GM21529 (cell line): Measurements from ENCODE around the gene BBS9.

Experiments
- ATAC-seq: cut with Tn5 transposase; IDR thresholded peaks from one replicate; pipeline ENCODE4 v1.9.1; 2021; ENCODE audit not compliant: unreplicated experiment

BBS9 gene

GRCh38 chr7:33118383-33118782 lies 11.0 kb upstream of the BBS9 start:
- no peak for ATAC-seq

GRCh38 chr7:33127085-33127484 lies 2.3 kb upstream of the BBS9 start:
- ATAC-seq: no peak

DNA sequence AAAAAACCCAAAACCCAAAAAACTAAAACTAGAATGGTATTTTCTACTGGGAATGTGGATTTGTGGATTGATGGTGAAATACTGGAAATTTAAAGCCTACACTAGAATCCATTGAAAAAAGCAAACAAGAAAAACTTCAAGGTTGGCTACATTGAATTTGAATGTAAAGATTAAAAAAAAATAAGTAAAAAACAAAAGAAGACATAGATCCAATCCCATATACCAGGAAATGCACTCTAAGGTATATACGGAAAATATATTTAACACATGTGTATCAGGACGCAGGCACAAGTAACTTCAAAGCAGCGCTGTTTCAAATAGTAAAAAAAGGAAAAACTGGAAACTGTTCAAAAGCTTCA lies 754 bp upstream of the BBS9 start:
- ATAC-seq: no peak

DNA sequence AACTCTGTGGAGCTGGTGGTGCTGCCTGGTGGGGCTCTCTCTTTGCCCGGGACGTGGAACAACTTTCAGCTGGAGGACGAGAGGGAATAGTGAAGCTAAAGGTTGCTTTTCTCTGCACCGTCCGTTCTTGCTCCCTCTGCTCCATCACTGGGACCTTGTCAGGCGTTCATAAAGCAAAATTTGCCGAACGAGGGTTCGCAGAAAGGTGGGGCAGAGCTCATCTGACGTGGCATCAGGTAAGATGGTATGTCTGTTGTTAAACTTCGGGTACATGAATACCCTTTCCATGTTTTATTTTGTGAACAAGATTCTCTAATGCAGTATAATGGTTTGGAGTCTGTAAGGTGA lies 416 bp downstream of the BBS9 start:
- no peak for ATAC-seq

DNA sequence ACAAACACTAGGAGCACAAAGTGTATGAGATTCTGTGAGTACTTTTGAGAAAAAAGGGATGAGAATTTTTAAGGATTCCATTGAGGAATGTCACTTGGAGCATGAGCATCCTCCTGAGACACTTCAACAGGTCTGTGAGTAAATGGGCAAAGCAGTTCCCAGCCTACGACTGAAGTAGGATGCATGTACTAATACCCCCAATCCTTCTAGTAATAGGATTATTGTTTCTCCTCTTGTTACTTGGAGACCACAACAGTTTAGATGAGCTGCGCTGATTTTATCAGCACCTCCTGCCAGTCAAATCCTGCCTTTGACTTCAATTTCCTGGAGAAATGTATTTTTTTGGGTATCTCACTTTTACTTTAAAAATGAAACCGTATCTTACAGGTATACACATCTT lies 820 bp downstream of the BBS9 start:
- ATAC-seq: no peak

GRCh38 chr7:33137103-33137502 lies 7.7 kb downstream of the BBS9 start:
- ATAC-seq: no peak

DNA sequence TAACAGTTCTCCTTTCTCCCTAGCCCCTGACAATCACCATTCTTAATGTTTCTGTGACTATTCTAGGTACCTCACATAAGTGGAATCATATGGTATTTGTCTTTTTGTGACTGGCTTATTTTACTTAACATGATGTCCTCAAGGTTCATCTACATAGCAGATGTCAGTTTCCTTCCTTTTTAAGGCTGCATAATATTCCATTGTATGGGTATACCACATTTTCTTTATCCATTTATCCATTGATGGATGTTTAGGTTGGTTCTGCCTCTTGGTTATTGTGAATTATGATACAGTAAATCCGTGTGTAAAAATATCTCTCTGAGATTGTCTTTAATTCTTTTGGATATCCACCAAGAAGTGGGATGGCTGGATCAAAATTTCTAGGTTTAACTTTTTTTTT lies 13.2 kb downstream of the BBS9 start:
- no peak for ATAC-seq

DNA sequence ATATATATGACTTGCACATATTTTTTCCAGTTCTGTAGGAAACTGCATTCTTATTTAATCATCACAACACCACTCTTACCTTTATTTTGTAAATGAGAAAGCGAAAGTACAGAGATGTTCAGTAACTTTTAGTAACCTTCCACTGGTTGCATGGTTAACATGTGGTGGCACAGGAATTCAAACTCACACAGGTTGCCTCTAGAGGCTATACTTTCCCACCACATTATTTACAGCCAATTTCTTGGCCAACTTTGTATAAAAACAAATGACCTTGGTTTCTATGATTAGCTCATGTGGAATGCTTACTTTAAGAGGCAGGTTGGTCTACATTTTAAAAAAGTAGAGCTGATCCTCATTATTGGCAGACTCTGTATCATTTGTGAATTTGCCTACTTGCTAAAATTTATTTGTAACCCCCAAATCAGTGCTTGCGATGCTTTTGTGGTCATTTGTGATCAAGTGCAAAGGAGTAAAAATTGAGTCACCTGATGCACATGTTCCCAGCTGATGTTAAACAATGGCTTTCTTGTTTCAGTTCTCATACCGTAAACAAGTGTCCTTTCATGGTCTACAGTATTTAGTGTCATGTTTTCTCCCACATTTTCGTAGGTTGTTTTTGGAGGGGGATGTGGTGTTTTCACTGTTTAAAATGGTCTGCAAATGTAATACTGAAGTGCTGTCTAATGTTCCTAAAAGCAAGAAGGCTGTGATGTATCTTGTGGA lies 14.8 kb downstream of the BBS9 start:
- no peak for ATAC-seq

DNA sequence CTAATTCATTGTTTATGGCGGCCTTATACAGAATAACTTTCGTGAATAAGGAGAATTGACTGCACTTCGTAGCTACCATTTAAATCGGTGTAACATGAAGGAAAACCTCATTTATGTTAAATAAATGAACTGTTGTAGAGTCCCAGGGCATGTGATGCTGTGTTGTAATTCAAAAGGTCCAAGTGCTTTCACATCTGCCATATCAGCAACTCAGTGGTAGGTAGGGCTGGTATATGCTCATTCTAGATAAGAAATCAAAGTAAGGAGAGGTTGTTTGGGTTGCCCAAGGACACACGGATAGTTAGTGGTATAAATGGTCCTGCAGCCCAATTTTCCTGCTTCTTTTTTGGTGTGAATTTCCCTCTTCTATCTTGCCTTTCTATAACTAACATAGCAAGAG lies 15.8 kb downstream of the BBS9 start:
- no peak for ATAC-seq

GRCh38 chr7:33152087-33152486 lies 22.7 kb downstream of the BBS9 start:
- ATAC-seq: no peak

DNA sequence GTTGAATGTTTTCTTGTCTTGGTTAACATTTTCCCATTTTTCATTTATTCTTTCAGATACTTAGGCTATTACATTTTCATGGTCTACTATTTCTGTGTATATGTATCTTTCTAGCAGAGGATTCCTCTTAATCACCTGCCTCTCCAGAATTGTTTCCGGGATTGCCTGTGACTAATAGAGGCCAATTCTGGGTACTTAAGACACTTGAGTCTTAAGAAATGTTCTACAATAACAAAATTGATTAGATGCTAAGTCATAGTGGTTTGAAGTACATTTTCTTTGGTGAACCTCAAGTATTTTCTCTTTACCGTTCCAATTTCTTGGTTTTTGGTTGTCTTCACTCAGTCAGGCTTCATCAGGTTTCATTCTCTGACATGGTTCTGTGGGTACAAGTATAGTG lies 26.4 kb downstream of the BBS9 start:
- no peak for ATAC-seq

- no peak for ATAC-seq
Measured at GRCh38 chr7:33156441-33156840, 27.1 kb downstream of the BBS9 start.

- ATAC-seq: no peak
Measured at GRCh38 chr7:33157311-33157710, 27.9 kb downstream of the BBS9 start.

GRCh38 chr7:33157781-33158180 lies 28.4 kb downstream of the BBS9 start:
- no peak for ATAC-seq

- ATAC-seq: no peak
Measured at GRCh38 chr7:33177876-33178275, 48.5 kb downstream of the BBS9 start.

GRCh38 chr7:33179519-33179918 lies 50.2 kb downstream of the BBS9 start:
- no peak for ATAC-seq

GRCh38 chr7:33183504-33183903 lies 54.1 kb downstream of the BBS9 start:
- no peak for ATAC-seq

GRCh38 chr7:33184828-33185227 lies 55.5 kb downstream of the BBS9 start:
- no peak for ATAC-seq

DNA sequence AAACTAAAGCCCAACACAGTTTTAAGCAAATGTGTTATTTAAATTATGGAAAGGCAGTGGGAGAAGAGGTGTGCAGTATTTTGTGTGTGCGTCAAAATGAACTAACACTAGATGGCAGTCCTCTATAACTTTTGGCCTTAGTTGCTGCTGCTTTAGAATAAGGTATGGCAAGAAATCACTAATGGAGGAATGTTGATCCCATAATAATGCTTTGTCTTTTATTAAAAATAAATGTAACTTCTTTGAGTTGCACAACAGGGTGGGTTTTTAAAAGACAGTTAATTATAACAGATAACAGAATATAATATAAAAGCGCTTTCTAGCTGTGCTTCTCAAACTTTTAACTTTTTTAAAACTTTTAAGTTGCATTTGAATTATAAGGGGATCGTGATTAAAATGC lies 56.4 kb downstream of the BBS9 start:
- no peak for ATAC-seq

- no peak for ATAC-seq
Measured at GRCh38 chr7:33186192-33186591, 56.8 kb downstream of the BBS9 start.

DNA sequence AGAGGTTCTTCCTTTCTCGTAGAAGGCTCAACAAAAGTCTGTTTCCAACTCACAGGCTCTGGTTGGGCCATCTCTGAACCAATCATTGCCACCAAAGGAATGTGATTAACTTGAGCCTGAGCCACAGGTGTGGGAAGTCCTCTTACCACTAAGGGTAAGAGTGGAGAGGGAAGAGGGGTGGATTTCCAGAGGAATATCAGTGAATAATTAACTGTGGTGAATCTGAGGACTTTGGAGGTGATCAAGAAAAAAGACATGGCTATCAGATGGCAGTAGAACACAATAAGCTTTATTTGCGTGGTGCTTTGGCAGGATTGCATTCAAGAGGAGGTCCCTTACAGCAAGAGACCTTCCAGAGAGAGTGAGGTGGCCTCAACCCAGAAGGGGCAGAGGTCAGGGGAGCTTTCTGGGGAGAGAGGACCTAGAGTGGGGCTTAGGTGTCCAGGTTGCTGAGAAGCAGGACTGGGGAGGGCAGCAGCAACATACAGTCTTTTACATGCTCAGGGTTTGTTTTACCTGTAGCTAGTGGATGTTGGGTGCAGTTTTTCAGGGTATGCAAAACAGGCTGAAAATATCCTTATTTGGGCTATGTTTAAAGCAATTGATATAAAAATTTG lies 61.4 kb downstream of the BBS9 start:
- ATAC-seq: peak; percentile 8

- peak; percentile 75 for ATAC-seq
Measured at GRCh38 chr7:33191340-33191739, 62.0 kb downstream of the BBS9 start.

- no peak for ATAC-seq
Measured at GRCh38 chr7:33192695-33193291, 63.4 kb downstream of the BBS9 start.
